ENCODE measurements around the gene PDS5B. TPM values are rescaled to one million over a fixed set of nuclear protein-coding genes. Genes with fewer than 3 reads are reported as not detected.
"Not testable (repeated sequence)": the region's sequence is repeated elsewhere in the genome, so short reads cannot be mapped to it uniquely, and the experiment has no call there.

The PDS5B gene
- total RNA-seq, 1 donor from 2014 or later = 69.4 TPM

- intact Hi-C loops (cut with micrococcal nuclease) = no loop called here
Measured at GRCh38 chr13:32752997-32753606, 166.8 kb downstream of the PDS5B start.

GRCh38 chr13:32754179-32754578 lies 167.9 kb downstream of the PDS5B start:
- intact Hi-C loops (cut with micrococcal nuclease) = no loop called here

- intact Hi-C loops (cut with micrococcal nuclease) = no loop called here
Measured at GRCh38 chr13:32759152-32759551, 172.9 kb downstream of the PDS5B start.

GRCh38 chr13:32761472-32761871 lies 175.2 kb downstream of the PDS5B start:
- intact Hi-C loops (cut with micrococcal nuclease) = no loop called here

GRCh38 chr13:32779119-32779518 lies 192.9 kb downstream of the PDS5B start:
- intact Hi-C loops (cut with micrococcal nuclease) = no loop called here

GRCh38 chr13:32781906-32782305 lies 195.7 kb downstream of the PDS5B start:
- intact Hi-C loops (cut with micrococcal nuclease) = no loop called here

GRCh38 chr13:32783067-32783466 lies 196.8 kb downstream of the PDS5B start:
- intact Hi-C loops (cut with micrococcal nuclease) = no loop called here

- intact Hi-C loops (cut with micrococcal nuclease) = loop anchor here (5.0 to 10.0 kb wide), 4 partner anchors 47 to 224 kb away; partner anchors contain the start of gene KL
Measured at GRCh38 chr13:32790731-32791130, 204.5 kb downstream of the PDS5B start.

GRCh38 chr13:32791545-32792172 lies 205.4 kb downstream of the PDS5B start:
- intact Hi-C loops (cut with micrococcal nuclease) = loop anchor here (5.0 to 10.0 kb wide), 4 partner anchors 46 to 223 kb away; partner anchors contain the start of gene KL

GRCh38 chr13:32796754-32797153 lies 210.5 kb downstream of the PDS5B start:
- intact Hi-C loops (cut with micrococcal nuclease) = loop anchor here (10.0 kb wide), 2 partner anchors 108 to 218 kb away; partner anchors contain the start of gene KL

- intact Hi-C loops (cut with micrococcal nuclease) = no loop called here
Measured at GRCh38 chr13:32802159-32802558, 215.9 kb downstream of the PDS5B start.

- intact Hi-C loops (cut with micrococcal nuclease) = no loop called here
Measured at GRCh38 chr13:32804673-32805230, 218.5 kb downstream of the PDS5B start.

GRCh38 chr13:32811297-32811800 lies 225.1 kb downstream of the PDS5B start:
- intact Hi-C loops (cut with micrococcal nuclease) = no loop called here

GRCh38 chr13:32821149-32821688 lies 235.0 kb downstream of the PDS5B start:
- intact Hi-C loops (cut with micrococcal nuclease) = no loop called here

- intact Hi-C loops (cut with micrococcal nuclease) = no loop called here
Measured at GRCh38 chr13:32822771-32823170, 236.5 kb downstream of the PDS5B start.

- intact Hi-C loops (cut with micrococcal nuclease) = no loop called here
Measured at GRCh38 chr13:32823597-32823996, 237.3 kb downstream of the PDS5B start.

GRCh38 chr13:32824061-32824460 lies 237.8 kb downstream of the PDS5B start:
- intact Hi-C loops (cut with micrococcal nuclease) = no loop called here

GRCh38 chr13:32824675-32825074 lies 238.4 kb downstream of the PDS5B start:
- intact Hi-C loops (cut with micrococcal nuclease) = no loop called here

- intact Hi-C loops (cut with micrococcal nuclease) = no loop called here
Measured at GRCh38 chr13:32825481-32825880, 239.2 kb downstream of the PDS5B start.

GRCh38 chr13:32826372-32826771 lies 240.1 kb downstream of the PDS5B start:
- intact Hi-C loops (cut with micrococcal nuclease) = not testable (repeated sequence)
